Sigmoid colon (tissue), 7 donors: ENCODE data around the gene BPIFB4. TPM values are rescaled to one million over a fixed set of nuclear protein-coding genes. Genes with fewer than 3 reads are reported as not detected.

Source experiments
- DNase-seq: peaks from one replicate; pipeline ENCODE4 v3.0.0-alpha.2; 2019
- H3K27ac ChIP-seq, 4 donors: fragments of 200-600 bp; sonication (generic); one replicate each; pipeline ENCODE4 v1.5.1; 2016 to 2019; ENCODE audit warnings: mild to moderate bottlenecking in 1 of 4
- H3K27me3 ChIP-seq, 3 donors: fragments of 200-600 bp; sonication (generic); one replicate each; pipeline ENCODE4 v1.5.1; 2019; ENCODE audit warnings: mild to moderate bottlenecking in 1 of 3
- H3K36me3 ChIP-seq, 4 donors: fragments of 200-600 bp; sonication (generic); one replicate each; pipeline ENCODE4 v1.5.1; 2016 to 2019
- H3K4me1 ChIP-seq, 4 donors: fragments of 200-600 bp; sonication (generic); one replicate each; pipeline ENCODE4 v1.5.1; 2017 to 2019
- H3K4me3 ChIP-seq, 4 donors: fragments of 200-600 bp; sonication (generic); one replicate each; pipeline ENCODE4 v1.5.1; 2017 to 2019; ENCODE audit warnings: mild to moderate bottlenecking in 2 of 4, moderate library complexity in 1 of 4
- H3K9me3 ChIP-seq, 4 donors: fragments of 200-600 bp in 3 of 4; sonication (generic) in 3 of 4; one replicate each; pipeline versions ENCODE4 v1.5.1 to v1.6.1; 2013 to 2019
- CTCF ChIP-seq, 4 experiments: fragments of 450-650 bp in 3 of 4; fragments of 200-600 bp in 1 of 4; IDR thresholded peaks; one replicate each; pipeline ENCODE4 v1.5.1; 2016 to 2019; ENCODE audit warnings: antibody characterized with exemption in 4 of 4, mild to moderate bottlenecking in 3 of 4, moderate library complexity in 2 of 4
- EP300 ChIP-seq, 4 donors: sonication (generic); formaldehyde crosslinking; IDR thresholded peaks; one replicate each; pipeline ENCODE4 v1.6.1; 2017; ENCODE audit warnings: antibody characterized with exemption in 4 of 4
- POLR2A ChIP-seq, 2 donors: fragments of 450-650 bp; IDR thresholded peaks; one replicate each; pipeline ENCODE4 v1.6.1; 2016; ENCODE audit warnings: antibody characterized with exemption in 2 of 2, mild to moderate bottlenecking in 2 of 2, moderate library complexity in 2 of 2
- POLR2AphosphoS5 ChIP-seq, 4 donors: sonication (generic); formaldehyde crosslinking; IDR thresholded peaks; one replicate each; pipeline ENCODE4 v1.6.1; 2017; ENCODE audit warnings: antibody characterized with exemption in 4 of 4
- WGBS, 2 donors: extraction: QIAGEN DNeasy Blood & Tissue Kit; methylation state at CpG; one replicate each; pipeline ENCODE4 v1.1.7; 2013; 5-methylcytosine and 5-hydroxymethylcytosine counted together
- intact Hi-C: fragments of 100-400 bp; cut with DNase I; formaldehyde crosslinking; loops from one replicate; pipeline ENCODE4 v1.15.1; 2023
- polyA plus RNA-seq, 3 donors: library from polyadenylated mRNA; stranded (reverse); fragments of 200-250 nt; gene quantifications; one replicate each; pipeline ENCODE4 v1.2.3, GENCODE V29; 2013
- total RNA-seq, 4 donors: library from RNA; depleted of rRNA; stranded (reverse); fragments of >200 nt; gene quantifications; one replicate each; pipeline ENCODE4 v1.1.0, GENCODE V29; 2016
- donor health status: healthy with polysubstance abuse.
- donor health status: Bipolar disorder and iron deficiency.
- donor health status: healthy.

The BPIFB4 gene
- total and polyA plus RNA-seq, 7 donors, result not detected

GRCh38 chr20:33125983-33126382, 46.5 kb downstream of the BPIFB4 start:
- H3K27me3 ChIP-seq, result peaks cover 0 to 2% (median 0%) of the 10 kb centered on the region in 3 donors
- intact Hi-C loops, result no loop called here
- H3K27ac ChIP-seq, result no peak overlapping the region
- no peaks in the 10 kb centered on the region for H3K4me1 ChIP-seq
- 29 to 71% methylated on average over 6 of the region's 6 CpGs for WGBS, 2 donors
- H3K4me3 ChIP-seq, result no peak overlapping the region
- DNase-seq, result no peak
- TF ChIP-seq EP300 (IDR thresholded peaks at IDR 0.05), result no peak
- no peak for TF ChIP-seq POLR2AphosphoS5 (IDR thresholded peaks at IDR 0.05)
- TF ChIP-seq CTCF (IDR thresholded peaks at IDR 0.05), result no peak
- no peak for TF ChIP-seq POLR2A (IDR thresholded peaks at IDR 0.05)
- H3K9me3 ChIP-seq, result no peaks in the 10 kb centered on the region
- H3K36me3 ChIP-seq, result no peaks in the 10 kb centered on the region

- peaks cover 0 to 2% (median 0%) of the 10 kb centered on the region in 3 donors for H3K27me3 ChIP-seq
- no peak overlapping the region for H3K27ac ChIP-seq
- WGBS, 2 donors, result 60 to 80% methylated on average over 4 of the region's 4 CpGs
- DNase-seq, result no peak
- H3K36me3 ChIP-seq, result no peaks in the 10 kb centered on the region
- TF ChIP-seq EP300 (IDR thresholded peaks at IDR 0.05) (no peak), POLR2A (IDR thresholded peaks at IDR 0.05) (no peak), POLR2AphosphoS5 (IDR thresholded peaks at IDR 0.05) (no peak), CTCF (IDR thresholded peaks at IDR 0.05) (no peak)
- intact Hi-C loops, result no loop called here
- H3K4me1 ChIP-seq, result no peaks in the 10 kb centered on the region
- no peaks in the 10 kb centered on the region for H3K9me3 ChIP-seq
- no peak overlapping the region for H3K4me3 ChIP-seq
Measured at GRCh38 chr20:33127422-33128097, 48.1 kb downstream of the BPIFB4 start.

- H3K4me1 ChIP-seq, result no peaks in the 10 kb centered on the region
- peaks cover 0 to 7% (median 7%) of the 10 kb centered on the region in 3 donors for H3K27me3 ChIP-seq
- no peak overlapping the region for H3K4me3 ChIP-seq
- intact Hi-C loops, result no loop called here
- no peak overlapping the region for H3K27ac ChIP-seq
- H3K9me3 ChIP-seq, result no peaks in the 10 kb centered on the region
- WGBS, 2 donors, result 80 to 86% methylated on average over 9 of the region's 9 CpGs
- no peak for DNase-seq
- no peaks in the 10 kb centered on the region for H3K36me3 ChIP-seq
- TF ChIP-seq CTCF (IDR thresholded peaks at IDR 0.05) (no peak), POLR2A (IDR thresholded peaks at IDR 0.05) (no peak), POLR2AphosphoS5 (IDR thresholded peaks at IDR 0.05) (no peak), EP300 (IDR thresholded peaks at IDR 0.05) (no peak)
Measured at GRCh38 chr20:33130568-33131061, 51.2 kb downstream of the BPIFB4 start.

DNA sequence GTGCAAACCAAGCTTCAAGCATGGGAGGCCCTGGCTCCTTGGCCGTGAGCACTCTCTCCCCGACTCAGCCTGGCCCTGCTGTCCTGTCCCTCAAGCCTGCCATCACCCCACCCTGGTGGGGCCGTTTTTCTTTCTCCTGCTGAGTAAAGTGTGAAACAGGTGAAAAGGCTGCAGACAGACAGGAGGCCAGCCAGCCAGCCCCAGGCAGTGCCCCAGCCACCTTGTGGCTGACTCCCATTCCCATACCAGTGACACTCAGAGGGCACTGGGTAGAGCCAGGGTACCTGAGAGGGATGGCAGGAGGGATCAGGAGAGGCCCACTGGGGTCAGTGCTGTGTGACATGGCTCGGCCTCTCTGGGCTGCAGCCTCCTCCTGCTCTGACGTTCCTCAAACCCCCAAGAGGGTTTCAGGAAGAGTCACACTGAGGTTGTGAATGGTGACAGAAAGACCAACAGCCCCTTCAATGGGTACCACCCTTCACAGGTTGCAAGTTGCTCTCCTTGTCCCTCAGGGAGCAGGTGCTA, 52.6 kb downstream of the BPIFB4 start:
- Histone ChIP-seq H3K4me1 (no peaks in the 10 kb centered on the region), H3K27ac (no peak overlapping the region), H3K27me3 (peaks cover 0 to 7% (median 7%) of the 10 kb centered on the region in 3 donors), H3K9me3 (no peaks in the 10 kb centered on the region), H3K4me3 (no peak overlapping the region), H3K36me3 (no peaks in the 10 kb centered on the region)
- intact Hi-C loops, result no loop called here
- TF ChIP-seq POLR2AphosphoS5 (IDR thresholded peaks at IDR 0.05) (no peak), CTCF (IDR thresholded peaks at IDR 0.05) (no peak), EP300 (IDR thresholded peaks at IDR 0.05) (no peak), POLR2A (IDR thresholded peaks at IDR 0.05) (no peak)
- DNase-seq, result no peak
- WGBS, 2 donors, result 64 to 65% methylated on average over 5 of the region's 5 CpGs
